KMS-11 (cell line): ENCODE measurements around the gene ENOX1.

Source experiments
- H2AFZ ChIP-seq: fragments of 200-600 bp; sonication (generic); 2 replicates; pipeline ENCODE4 v1.6.1; 2016; ENCODE audit warnings: antibody characterized with exemption, mixed run types, low read depth
- H3K27ac ChIP-seq: fragments of 200-600 bp; sonication (generic); 2 replicates; pipeline ENCODE4 v1.6.1; 2016; ENCODE audit warnings: mild to moderate bottlenecking, mixed run types
- H3K27me3 ChIP-seq: fragments of 200-600 bp; sonication (generic); 2 replicates; pipeline ENCODE4 v1.6.1; 2017; ENCODE audit warnings: mild to moderate bottlenecking, low read depth, mixed run types, moderate library complexity; ENCODE audit not compliant: insufficient read depth
- H3K36me3 ChIP-seq: fragments of 200-600 bp; sonication (generic); 2 replicates; pipeline ENCODE4 v1.6.1; 2017; ENCODE audit warnings: mild to moderate bottlenecking, mixed run types; ENCODE audit not compliant: insufficient read depth
- H3K4me1 ChIP-seq: fragments of 200-600 bp; sonication (generic); 2 replicates; pipeline ENCODE4 v1.6.1; 2016; ENCODE audit warnings: mild to moderate bottlenecking, low read depth, mixed run types; ENCODE audit not compliant: poor library complexity, severe bottlenecking
- H3K4me2 ChIP-seq: fragments of 200-600 bp; sonication (generic); 2 replicates; pipeline ENCODE4 v1.7.0; 2016; ENCODE audit warnings: mild to moderate bottlenecking, mixed run types
- H3K4me3 ChIP-seq: fragments of 200-600 bp; sonication (generic); IDR thresholded peaks from 2 replicates; pipeline ENCODE4 v1.6.1; 2017; ENCODE audit warnings: low read depth, low read length, mixed read lengths; ENCODE audit not compliant: insufficient read depth
- H3K79me2 ChIP-seq: fragments of 200-600 bp; sonication (generic); 2 replicates; pipeline ENCODE4 v1.6.1; 2016; ENCODE audit warnings: low read depth, mixed run types; ENCODE audit not compliant: insufficient read depth
- H3K9ac ChIP-seq: fragments of 200-600 bp; sonication (generic); 2 replicates; pipeline ENCODE4 v1.6.1; 2016; ENCODE audit warnings: mild to moderate bottlenecking, mixed run types
- H4K20me1 ChIP-seq: fragments of 200-600 bp; sonication (generic); 2 replicates; pipeline ENCODE4 v1.6.1; 2016; ENCODE audit warnings: mild to moderate bottlenecking, mixed run types; ENCODE audit not compliant: insufficient read depth
- TF ChIP-seq, protein P1 (sequence below): fragments of 200-600 bp; sonication (generic); conservative IDR thresholded peaks from 2 replicates; pipeline ENCODE4 v1.6.1; 2017; ENCODE audit warnings: low read depth, mild to moderate bottlenecking, antibody characterized with exemption, low read length, moderate library complexity, mixed read lengths

The ENOX1 gene

DNA sequence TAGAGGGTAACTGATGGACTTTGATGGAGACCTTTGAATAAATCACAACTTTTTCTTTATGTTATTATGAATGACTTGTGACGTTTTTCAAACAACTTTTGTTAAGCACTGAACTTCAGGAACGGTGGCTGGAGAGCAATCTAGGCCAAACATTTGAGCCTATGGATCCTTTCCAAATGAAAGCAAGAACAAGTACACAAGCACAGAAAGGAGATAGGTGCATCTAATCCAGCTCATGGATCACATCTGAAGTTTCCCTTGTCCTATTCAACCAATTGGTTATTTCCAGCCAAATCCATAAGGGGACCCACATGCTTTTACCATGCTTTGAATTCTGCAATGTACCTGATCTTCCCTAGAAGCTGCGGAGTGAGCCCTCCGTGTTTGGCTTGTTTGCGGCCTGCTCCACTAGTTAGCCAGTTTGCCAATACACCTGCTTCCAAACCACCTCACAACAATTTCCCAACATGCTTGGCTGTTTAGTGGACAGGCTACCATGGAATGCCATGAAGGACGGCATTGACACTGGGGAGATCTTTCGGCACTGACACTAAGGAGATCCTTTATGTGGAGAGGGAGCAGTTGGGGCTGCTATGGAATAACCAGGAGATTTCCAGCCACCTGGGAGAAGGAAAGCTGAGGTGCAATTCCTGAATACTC, 447.5 kb downstream of the ENOX1 start:
- TF ChIP-seq, protein P1, sequence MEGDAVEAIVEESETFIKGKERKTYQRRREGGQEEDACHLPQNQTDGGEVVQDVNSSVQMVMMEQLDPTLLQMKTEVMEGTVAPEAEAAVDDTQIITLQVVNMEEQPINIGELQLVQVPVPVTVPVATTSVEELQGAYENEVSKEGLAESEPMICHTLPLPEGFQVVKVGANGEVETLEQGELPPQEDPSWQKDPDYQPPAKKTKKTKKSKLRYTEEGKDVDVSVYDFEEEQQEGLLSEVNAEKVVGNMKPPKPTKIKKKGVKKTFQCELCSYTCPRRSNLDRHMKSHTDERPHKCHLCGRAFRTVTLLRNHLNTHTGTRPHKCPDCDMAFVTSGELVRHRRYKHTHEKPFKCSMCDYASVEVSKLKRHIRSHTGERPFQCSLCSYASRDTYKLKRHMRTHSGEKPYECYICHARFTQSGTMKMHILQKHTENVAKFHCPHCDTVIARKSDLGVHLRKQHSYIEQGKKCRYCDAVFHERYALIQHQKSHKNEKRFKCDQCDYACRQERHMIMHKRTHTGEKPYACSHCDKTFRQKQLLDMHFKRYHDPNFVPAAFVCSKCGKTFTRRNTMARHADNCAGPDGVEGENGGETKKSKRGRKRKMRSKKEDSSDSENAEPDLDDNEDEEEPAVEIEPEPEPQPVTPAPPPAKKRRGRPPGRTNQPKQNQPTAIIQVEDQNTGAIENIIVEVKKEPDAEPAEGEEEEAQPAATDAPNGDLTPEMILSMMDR = no peak
- Histone ChIP-seq H3K9ac (no peak overlapping the region), H3K36me3 (no peaks in the 10 kb centered on the region), H3K79me2 (no peaks in the 10 kb centered on the region), H3K27ac (no peak overlapping the region), H3K4me2 (no peak overlapping the region), H3K4me1 (peaks cover 17% of the 10 kb centered on the region), H3K27me3 (no peaks in the 10 kb centered on the region), H3K4me3 (no peak overlapping the region), H2AFZ (no peak overlapping the region), H4K20me1 (no peaks in the 10 kb centered on the region)

DNA sequence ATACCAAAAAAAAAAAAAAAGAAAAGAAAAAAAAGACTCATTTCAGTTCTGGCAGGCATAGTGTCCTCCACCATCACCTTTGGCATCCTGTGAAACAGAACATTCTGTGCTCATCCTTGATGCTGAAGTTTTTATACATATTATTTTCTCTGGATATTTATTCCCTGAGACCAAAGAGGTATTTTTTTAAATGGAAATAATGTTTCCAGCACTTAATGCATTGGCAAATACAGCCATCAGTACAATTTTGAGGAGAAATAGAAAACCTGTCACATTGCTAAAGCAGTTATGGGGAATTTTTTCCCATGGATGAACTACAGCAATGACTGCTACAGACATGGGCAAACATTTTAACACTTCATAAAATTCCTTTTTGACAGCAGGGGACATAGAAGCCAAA, 451.0 kb downstream of the ENOX1 start:
- no peaks in the 10 kb centered on the region for H3K27me3 ChIP-seq
- H3K36me3 ChIP-seq = no peaks in the 10 kb centered on the region
- no peak overlapping the region for H3K27ac ChIP-seq
- no peaks in the 10 kb centered on the region for H3K79me2 ChIP-seq
- H3K4me2 ChIP-seq = no peak overlapping the region
- peaks cover 17% of the 10 kb centered on the region for H3K4me1 ChIP-seq
- no peak overlapping the region for H3K9ac ChIP-seq
- no peak overlapping the region for H3K4me3 ChIP-seq
- no peaks in the 10 kb centered on the region for H4K20me1 ChIP-seq
- TF ChIP-seq, protein P1 = no peak
- no peak overlapping the region for H2AFZ ChIP-seq

DNA sequence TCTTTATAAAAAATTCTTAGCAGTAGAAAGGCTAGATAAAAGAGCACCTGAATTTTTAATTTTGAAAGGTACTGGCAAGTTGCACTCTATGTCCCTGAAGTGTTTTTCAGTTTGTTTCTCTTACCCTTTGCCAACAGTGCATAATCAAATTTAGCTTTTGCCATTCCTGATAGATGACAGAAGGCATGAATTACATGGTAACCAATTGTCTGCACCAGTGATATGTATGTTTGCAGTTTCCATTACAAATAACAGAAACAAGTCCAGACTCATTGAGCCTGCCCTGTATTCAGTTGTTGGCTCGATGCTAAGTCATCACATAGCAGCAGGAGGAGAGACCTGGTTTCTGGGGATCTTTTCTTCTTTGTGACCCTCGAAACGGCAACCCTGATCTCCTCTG, 453.6 kb downstream of the ENOX1 start:
- H3K79me2 ChIP-seq = no peaks in the 10 kb centered on the region
- TF ChIP-seq, protein P1 = no peak
- no peak overlapping the region for H3K27ac ChIP-seq
- H4K20me1 ChIP-seq = no peaks in the 10 kb centered on the region
- no peaks in the 10 kb centered on the region for H3K36me3 ChIP-seq
- peaks cover 18% of the 10 kb centered on the region for H3K4me1 ChIP-seq
- H3K4me3 ChIP-seq = no peak overlapping the region
- no peak overlapping the region for H3K9ac ChIP-seq
- H3K27me3 ChIP-seq = no peaks in the 10 kb centered on the region
- no peak overlapping the region for H3K4me2 ChIP-seq
- H2AFZ ChIP-seq = no peak overlapping the region

DNA sequence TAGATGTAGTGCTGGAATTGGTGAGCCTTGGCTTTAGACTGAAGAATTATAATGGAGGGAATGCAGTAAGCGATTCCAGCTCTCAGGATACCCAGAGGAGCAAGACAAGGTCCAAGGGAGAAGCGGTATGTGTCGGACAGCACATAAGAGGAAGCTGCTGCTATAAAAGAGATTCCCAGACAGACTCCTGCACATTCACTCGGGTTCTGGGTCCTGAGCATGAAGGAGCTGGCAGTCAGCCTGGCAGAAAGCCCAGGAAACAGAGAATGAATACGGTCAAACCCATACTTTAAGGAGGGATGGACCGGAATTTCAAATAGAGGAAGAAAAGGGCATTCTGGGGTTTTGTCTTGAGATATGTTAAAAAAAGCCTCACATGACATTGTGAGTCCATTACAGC, 455.1 kb downstream of the ENOX1 start:
- peaks cover 6% of the 10 kb centered on the region for H3K4me1 ChIP-seq
- no peaks in the 10 kb centered on the region for H3K79me2 ChIP-seq
- no peak overlapping the region for H3K27ac ChIP-seq
- no peak overlapping the region for H3K4me3 ChIP-seq
- H3K36me3 ChIP-seq = no peaks in the 10 kb centered on the region
- no peaks in the 10 kb centered on the region for H3K27me3 ChIP-seq
- H4K20me1 ChIP-seq = no peaks in the 10 kb centered on the region
- no peak overlapping the region for H3K4me2 ChIP-seq
- H3K9ac ChIP-seq = no peak overlapping the region
- TF ChIP-seq, protein P1 = no peak
- H2AFZ ChIP-seq = no peak overlapping the region
